GM21360 (cell line): Measurements from ENCODE around the gene PLD1.
"Not testable (repeated sequence)": the region's sequence is repeated elsewhere in the genome, so short reads cannot be mapped to it uniquely, and the experiment has no call there.

Experiments
- ATAC-seq: cut with Tn5 transposase; IDR thresholded peaks from one replicate; pipeline ENCODE4 v1.9.1; 2021; ENCODE audit warnings: mild to moderate bottlenecking, moderate library complexity; ENCODE audit not compliant: unreplicated experiment

PLD1 gene

DNA sequence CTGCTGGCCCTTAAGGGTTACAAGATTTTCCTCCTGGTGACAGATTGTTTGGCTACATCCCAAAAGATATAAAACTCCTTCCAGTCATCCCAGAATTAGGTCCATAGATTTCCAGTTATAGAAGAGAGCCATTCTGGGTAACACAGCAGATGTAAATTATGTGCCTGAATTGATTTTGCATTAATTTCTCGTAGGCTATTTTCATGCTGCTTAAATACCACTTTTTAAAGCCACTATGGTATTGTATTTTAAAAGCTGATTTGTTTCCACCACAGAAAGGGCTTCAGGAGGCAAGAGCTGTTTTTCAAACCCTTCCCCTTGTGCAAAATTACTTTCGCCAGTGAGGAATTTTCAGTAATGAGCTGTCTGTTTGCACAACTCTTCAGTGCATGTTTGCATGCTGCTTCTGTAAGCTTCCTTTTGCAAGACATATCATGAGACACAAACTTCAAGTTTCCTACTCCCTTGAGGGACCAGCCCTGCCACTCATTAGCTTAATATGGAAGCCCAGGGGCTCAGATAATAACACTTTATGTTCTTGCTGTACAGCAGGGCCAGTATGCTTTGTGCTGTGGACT lies 244.7 kb downstream of the PLD1 start:
- no peak for ATAC-seq

DNA sequence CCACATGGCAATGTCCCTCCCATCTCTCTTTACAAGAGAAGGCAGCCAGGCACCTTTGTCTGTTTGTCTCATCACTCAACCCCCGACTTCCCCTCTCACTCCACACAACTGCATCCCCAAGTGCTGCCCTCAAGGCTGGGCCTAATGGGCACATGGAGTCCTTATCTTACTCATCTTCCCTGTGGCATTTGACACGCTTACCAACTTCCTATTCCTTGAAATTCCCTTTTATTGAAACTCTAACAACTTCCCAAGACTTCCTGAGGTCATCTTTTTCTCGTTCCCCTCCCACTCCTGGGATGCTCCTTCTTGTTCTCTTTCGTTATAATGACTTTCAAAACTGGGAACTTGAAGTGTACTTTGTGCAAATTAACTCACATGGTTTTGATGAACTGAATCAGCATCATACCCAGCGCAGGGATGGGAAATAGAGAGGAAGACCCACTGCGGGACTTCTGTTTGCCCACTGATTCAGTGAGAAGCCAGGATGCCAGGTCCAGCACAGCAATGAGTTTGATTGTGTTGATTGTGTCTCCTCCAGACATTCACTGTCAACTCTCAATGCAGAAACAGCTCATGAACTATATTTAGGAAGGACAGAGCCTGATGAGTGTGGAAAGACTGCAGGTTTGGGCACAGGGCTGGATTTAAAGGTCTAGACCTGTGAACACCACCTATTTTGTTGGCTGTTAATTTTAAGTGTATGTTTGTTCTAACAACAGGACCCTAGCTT lies 245.4 kb downstream of the PLD1 start:
- no peak for ATAC-seq

DNA sequence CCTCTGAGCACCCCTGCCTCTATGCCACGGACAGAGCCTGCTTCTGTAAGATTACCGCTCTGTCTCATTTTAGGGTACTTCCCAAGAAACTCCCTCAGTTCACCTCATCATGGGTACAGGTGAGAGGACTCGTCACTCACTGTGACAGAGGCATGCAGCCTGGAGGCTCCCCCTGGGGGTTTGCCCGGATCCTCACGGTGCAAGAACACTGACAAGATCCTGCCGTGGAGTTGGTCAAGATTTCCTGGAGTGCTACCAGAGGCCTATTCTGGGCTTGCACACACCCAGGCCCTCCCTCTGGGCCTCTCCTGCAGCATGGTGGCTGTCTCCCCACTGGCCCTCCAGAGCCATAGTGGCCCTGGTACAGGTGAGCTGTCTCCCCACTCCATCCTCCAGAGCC lies 247.0 kb downstream of the PLD1 start:
- no peak for ATAC-seq

DNA sequence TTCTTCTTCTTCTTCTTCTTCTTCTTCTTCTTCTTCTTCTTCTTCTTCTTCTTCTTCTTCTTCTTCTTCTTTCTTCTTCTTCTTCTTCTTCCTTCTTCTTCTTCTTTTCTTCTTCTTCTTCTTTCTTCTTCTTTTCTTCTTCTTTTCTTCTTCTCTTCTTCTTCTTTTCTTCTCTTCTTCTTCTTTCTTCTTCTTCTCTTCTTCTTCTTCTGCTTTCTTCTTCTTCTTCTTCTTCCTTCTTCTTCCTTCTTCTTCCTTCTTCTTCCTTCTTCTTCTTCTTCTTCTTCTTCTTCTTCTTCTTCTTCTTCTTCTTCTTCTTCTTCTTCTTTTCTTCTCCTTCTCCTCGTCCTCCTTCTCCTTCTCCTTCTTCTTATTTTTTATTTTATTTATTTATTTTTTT lies 247.8 kb downstream of the PLD1 start:
- ATAC-seq, result not testable (repeated sequence)

DNA sequence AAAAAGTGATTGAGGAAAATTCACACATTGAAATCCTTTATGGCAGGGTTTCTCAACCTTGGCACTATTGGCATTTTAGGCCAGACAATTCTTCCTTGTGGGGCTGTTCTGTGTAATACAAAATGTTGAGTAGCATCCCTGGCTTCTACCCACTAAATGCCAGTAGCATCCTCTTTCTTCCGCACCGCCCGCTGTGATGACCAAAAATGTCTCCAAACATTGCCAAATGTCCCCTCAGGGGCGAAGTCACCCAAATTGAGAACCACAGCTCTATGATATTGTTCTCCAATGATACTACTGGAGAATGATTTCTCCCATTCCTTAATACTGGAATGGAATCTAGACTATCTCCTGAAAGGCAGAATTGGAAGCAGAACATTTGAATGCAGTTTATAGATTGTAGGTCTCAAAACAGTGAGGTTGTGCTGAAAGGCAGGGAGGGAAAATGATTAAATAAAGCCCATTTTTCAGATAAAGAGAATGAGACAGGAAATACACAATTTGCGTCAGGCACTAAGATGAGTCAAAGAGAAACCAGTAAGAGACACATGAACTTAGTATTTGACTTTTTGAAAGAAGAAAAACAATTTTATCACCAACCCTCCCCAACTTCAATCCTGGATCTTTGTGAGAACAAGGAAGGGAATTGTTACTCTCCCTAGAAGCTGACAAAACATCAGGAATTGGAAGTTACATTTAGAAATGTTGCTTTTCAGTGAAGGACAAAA lies 248.5 kb downstream of the PLD1 start:
- ATAC-seq, result no peak

DNA sequence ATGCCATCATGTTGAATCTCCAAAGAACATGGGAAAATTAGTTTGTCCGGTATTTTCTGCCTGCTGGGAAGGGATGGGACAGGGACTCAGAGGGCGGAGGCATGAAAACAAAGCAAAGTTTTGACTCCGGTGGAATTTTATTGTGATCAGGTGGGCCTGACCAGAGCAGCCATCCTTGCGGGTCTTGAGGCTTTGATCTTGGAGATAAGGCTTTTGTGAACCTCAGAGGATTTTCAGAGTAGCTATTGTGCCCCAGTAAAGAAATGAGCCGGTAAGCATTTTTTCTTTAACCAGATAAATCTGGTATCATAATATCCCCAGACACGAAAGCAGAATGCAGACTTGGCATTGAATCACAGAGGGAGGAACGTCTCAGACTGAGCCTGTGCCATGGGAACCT lies 250.7 kb downstream of the PLD1 start:
- no peak for ATAC-seq

DNA sequence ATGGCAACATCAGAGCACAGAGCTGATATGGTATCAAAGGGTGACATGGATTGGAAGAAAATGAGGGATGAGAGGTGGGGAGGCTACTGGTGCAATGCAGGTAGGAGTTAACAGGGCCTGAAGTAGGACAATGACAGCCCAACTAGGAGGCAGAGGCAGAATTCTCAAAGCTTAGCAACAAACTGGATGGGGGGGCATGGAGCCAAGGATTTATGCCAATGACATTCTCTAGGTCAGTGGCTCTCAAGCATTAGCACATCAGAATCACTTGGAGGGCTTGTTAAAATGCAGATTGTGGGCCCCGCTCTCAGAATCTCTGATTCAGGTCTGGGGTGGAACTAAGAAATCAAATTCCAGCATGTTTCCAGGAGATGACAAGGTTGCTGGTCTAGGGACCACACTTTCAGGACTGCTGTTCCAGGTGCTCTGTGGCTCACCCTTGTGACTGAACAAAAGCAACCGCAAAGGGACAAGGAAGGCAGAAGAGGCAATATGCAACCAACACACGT lies 252.0 kb downstream of the PLD1 start:
- ATAC-seq, result no peak

DNA sequence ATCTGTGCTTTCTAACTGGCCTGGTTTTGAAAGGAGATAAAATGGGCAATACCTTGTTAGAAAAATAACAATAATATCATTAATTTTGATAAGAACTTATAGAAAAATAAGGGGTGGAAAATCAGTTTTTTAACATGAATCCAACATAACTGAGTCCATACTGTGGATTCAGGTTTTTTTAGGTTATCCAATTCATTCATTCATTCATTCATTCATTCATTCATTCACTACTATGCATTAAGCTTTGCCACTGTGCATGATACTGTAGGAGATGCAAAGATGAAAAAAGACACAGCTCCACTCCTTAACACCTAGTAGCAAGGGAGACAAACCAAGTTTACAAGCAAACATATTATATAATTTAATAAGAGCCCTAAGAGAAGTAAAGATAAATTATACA lies 253.1 kb downstream of the PLD1 start:
- no peak for ATAC-seq

DNA sequence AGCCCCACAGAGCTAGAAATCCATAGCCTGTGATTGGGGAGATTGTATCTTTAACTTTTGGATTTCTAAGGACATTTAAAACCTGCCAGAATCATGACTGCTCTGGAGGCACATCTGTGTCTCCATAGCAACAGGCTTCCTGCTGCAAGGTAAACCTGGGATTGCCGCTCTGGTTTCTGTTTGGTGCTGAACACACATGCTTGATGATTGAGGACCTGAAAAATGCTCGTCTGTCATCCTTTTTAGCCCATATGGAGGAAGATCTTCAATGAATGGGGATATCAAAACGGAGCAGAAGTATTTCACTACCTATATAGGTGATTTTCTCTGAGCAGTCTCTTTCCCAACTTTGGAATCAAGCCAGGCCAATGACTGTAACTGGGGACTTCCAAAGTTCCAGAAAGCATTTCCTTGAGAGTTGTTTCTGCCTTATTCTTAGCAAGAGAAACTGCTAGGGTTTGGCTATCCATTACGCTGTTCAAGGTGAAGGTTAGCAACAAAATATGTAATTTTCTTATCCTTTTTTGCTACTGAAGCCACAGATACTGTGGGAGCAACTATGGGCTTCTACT lies 253.6 kb downstream of the PLD1 start:
- no peak for ATAC-seq

DNA sequence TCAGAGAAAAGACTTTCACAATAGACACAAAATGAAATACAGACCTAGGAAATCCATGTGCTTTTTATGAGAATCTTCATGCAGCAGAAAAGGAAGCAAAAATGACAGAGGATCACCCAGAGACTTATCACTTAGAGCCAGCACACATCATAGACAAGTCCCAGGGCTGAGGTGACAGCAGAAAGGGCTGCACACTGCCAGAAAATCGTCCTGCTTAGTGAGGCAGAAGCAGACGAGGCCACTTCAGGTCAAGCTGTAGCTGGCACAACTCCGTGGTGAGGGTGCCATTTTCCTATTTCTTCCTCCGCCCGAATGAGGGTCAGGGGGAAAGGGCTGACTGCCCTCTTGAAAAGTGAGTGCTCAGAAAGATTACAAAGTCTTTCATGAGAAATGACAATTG lies 254.1 kb downstream of the PLD1 start:
- no peak for ATAC-seq

DNA sequence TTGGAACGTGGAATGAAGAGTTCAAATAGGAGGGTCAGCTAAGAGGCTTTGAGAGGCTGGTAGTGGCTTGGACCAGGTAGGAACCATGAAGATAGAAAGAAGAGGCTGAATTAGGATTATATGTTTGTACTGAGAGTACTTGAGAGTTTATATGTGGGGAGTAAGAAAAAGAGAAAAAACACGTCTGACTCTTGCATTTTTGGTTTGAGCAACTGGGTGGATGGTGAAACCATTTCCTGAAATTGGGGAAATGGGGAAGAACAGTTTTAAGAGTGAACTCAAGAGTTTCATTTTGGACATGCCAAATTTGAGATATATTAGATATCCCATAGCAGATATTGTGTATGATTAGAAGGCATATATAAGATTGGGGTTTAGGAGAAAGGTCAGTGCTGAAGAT lies 257.2 kb downstream of the PLD1 start:
- no peak for ATAC-seq

DNA sequence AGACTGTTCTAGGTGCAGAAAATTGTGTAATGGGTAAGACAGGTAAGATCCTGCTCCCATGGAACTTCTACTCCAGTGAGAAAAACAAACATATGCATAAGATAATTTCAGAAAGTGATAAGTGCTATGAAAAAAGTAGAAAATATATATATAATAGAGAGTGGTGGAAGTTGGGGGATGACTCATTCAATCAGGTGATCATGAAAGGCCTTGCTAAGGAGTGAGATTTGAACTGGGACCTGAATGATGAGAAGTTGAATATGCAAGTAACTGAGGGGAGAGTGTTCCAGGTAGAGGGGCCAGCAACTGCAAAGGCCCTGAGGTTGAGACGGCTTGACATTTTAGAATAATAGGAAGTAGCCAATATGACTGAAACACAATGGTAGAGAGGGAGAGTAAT lies 257.8 kb downstream of the PLD1 start:
- ATAC-seq, result no peak

DNA sequence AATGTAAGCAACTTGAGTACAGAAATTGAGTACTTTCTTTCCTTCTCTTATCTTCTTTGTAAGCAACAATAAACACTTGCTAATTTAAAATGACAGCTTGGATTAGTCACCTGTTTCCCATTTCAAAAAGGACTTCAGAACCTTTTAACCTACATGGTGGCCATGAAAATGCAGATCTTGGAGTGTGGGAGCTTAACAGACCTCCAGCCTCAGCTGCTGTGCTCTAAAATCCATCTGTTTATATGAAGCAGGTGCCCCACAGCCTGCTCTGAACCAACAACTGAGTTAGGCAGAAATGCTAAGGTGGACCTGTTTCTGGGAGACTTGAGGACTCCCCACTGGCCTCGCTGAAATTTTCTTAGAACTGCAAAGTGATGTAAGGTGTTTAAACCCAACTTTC lies 259.0 kb downstream of the PLD1 start:
- ATAC-seq, result no peak
